Coronary artery (tissue), 2 donors: ENCODE measurements around the gene AMBRA1.

ENCODE experiments used
- DNase-seq: peaks from one replicate; pipeline ENCODE4 v3.0.0-alpha.2; 2017; ENCODE audit warnings: low spot score
- H3K27ac ChIP-seq, 2 donors: fragments of 200-600 bp; sonication (generic); one replicate each; pipeline ENCODE4 v1.5.1; 2016 to 2019
- H3K4me3 ChIP-seq: fragments of 200-600 bp; sonication (generic); 2 replicates; pipeline ENCODE4 v1.5.1; 2016; ENCODE audit warnings: mild to moderate bottlenecking, moderate library complexity
- TF ChIP-seq, protein P1 (sequence below): fragments of 200-600 bp; sonication (generic); IDR thresholded peaks from one replicate; pipeline ENCODE4 v1.5.1; 2019; ENCODE audit warnings: antibody characterized with exemption

Gene AMBRA1

DNA sequence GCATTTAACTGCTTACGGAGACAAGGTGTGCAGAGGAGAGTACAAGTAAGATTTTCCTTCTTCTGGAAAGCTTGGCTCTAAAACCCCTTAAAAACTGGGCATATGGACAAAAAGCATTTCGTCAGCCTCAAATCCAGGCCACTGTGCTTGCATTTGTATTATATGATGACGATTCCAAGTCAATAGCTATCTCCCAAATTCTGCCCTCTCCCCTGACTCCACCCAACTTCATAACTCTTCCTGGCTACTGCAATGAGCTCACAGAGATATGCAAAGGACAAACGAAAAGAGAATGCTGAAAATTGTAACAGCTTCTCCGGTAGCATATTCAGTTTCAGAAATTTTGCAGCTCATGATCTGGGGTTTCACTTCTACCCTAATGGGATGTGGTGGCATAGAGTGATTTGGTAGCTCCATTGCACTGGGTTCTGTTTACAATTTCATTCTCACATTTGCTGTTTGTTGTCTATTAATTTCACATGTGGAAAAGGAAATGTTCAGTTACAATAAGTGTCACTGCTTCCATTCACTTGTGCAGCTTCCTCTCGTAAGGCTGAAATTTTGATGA is 156.6 kb downstream of the AMBRA1 start:
- DNase-seq = no peak
- H3K27ac ChIP-seq = no peak overlapping the region
- no peak overlapping the region for H3K4me3 ChIP-seq
- TF ChIP-seq, protein P1, sequence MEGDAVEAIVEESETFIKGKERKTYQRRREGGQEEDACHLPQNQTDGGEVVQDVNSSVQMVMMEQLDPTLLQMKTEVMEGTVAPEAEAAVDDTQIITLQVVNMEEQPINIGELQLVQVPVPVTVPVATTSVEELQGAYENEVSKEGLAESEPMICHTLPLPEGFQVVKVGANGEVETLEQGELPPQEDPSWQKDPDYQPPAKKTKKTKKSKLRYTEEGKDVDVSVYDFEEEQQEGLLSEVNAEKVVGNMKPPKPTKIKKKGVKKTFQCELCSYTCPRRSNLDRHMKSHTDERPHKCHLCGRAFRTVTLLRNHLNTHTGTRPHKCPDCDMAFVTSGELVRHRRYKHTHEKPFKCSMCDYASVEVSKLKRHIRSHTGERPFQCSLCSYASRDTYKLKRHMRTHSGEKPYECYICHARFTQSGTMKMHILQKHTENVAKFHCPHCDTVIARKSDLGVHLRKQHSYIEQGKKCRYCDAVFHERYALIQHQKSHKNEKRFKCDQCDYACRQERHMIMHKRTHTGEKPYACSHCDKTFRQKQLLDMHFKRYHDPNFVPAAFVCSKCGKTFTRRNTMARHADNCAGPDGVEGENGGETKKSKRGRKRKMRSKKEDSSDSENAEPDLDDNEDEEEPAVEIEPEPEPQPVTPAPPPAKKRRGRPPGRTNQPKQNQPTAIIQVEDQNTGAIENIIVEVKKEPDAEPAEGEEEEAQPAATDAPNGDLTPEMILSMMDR = no peak

DNA sequence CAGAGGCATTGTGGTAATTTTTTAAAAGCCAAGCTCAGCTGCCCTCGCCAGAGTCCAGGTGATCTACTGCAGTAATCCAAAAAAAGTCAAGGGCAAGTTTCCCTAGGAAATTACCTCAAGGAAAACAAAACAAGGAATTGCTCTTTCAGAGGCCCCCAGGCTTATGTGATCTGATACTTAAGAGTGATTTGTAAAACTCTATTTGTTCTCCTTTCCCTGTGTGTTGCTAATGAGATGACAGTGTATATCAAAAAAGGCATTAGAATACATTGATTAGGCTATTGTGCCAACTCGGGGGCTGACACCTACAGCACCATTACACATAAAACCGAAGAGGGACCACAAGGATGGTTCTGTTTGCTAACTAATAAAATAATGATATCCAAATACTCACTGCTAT is 157.7 kb downstream of the AMBRA1 start:
- Histone ChIP-seq H3K27ac (no peak overlapping the region), H3K4me3 (no peak overlapping the region)
- DNase-seq = no peak
- TF ChIP-seq, protein P1 = no peak

DNA sequence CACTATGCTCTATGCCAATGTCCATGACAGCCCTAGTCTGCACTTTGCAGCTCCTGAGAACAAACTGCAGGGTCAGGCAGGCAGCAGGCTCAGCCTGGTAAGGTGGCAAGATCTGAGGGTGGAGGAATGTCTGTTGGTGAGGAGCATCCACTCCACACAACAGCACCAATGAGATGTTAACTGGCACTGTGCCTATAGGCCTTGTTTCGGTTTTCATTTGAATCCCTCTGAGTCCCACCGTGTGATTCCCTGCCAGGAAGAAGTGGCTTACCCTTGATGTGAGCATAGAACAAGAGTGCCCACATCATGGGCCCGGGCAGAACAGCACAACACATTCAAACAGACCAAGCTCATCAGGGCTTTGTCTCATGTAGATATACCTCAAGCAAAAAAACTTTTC is 158.1 kb downstream of the AMBRA1 start:
- H3K4me3 ChIP-seq = no peak overlapping the region
- TF ChIP-seq, protein P1 = no peak
- no peak overlapping the region for H3K27ac ChIP-seq
- no peak for DNase-seq

DNA sequence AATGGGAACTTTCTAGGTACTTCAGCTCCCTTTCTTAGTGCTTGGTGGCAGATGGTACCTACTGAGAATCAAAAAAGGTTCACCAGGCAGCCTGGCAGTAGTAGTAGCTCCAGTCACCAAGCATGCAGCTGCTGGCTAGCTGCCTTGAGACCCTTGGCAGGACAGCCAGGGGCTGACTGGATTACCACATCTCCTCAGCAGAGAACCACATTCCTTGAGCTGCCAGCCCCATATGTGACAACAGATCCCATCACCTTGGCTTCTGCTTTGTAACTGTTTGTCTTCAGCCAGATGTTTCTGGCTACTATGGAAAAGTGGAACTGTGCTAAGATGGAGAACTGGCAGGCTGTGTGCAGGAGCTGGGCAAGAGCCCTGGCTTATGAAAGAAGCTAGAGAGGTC is 162.6 kb downstream of the AMBRA1 start:
- H3K4me3 ChIP-seq = no peak overlapping the region
- no peak overlapping the region for H3K27ac ChIP-seq
- TF ChIP-seq, protein P1 = no peak
- DNase-seq = no peak

DNA sequence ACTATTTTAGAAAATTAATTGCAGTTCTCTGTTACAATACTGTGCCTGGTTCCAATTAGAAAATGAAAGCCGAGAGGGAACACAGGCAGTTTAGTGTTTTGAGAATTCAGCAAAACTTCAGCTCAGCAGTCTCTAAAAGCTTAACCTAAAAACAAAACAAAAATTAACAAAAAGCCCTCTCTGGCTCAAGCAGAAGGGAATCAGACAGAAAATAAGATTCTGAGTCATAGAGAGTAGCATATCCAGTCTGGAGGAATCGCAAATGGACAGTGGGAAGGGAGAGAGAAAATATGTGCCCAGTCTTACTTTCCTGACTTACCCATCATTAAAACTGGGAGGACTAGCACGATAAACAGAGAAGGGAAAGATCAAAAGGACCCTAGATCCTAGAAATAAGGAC is 164.1 kb downstream of the AMBRA1 start:
- DNase-seq = no peak

DNA sequence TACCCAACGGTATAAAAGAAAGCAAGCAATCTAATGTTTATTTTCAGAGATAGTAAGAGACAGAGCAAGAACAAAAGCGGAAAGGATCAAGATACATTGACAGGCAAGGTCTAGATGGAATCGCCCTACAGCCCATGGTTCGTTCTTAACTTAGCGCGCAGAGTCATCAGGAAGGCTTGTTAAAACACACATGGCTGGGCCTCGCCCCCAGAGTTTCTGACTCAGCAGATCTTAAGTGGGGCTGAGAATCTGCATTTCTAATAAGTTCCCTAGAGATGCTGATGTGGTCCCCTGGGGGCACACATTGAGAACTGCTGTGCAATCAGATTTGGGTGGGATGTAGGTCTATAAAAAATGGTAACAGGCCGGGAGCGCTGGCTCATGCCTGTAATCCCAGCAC is 166.5 kb downstream of the AMBRA1 start:
- no peak for DNase-seq
- Histone ChIP-seq H3K27ac (no peak overlapping the region), H3K4me3 (no peak overlapping the region)
- TF ChIP-seq, protein P1 = no peak

More for the DNA sequence above, 164.1 kb downstream of the AMBRA1 start:
- H3K27ac ChIP-seq = no peak overlapping the region
- TF ChIP-seq, protein P1 = no peak
- H3K4me3 ChIP-seq = no peak overlapping the region

DNA sequence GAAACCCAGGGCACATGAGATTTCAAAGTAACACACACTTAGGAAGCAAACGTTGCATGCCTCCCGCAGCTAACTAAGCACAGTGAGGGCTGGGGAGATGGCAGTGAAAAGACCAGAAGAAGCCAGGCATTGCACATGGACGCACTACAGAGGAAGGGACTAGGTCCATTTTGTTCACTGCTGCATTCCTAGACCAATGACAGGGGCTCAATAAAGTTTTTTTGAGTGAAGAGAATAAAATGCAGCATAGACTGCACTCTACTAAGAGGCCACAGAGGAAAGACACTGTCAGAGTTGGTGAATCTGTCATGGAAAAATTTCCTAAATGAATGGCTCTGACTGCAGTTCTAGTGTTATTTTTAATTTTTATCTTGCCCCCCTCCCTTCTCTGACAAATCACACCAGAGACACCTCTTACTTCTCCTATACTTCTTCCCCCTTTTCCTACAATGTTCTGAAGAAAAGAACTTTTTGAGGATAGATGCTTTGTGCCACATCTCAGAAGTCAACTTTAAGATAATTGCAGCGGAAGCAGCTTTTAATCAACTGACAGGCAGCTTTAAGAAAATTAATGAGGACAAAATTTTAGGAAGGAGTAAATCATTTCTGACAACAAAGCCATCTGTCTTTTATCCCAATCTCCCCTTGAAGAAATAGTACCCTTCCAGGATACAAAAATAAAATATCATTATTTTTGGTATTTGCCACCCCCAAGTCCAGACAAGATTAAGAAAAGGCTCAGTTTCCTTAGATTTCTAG is 167.4 kb downstream of the AMBRA1 start:
- no peak for DNase-seq
- Histone ChIP-seq H3K27ac (no peak overlapping the region), H3K4me3 (no peak overlapping the region)
- TF ChIP-seq, protein P1 = no peak
